OCI-LY3 (cell line): ENCODE measurements around the gene FLOT2.

Experiments used
- H2AFZ ChIP-seq: fragments of 200-600, 300-600 bp; shearing (Covaris generic); 2 replicates; pipeline ENCODE4 v1.6.0; 2014; ENCODE audit warnings: antibody characterized with exemption, low read depth, low read length
- H3K27ac ChIP-seq: fragments of 200-600, 300-600 bp; sonication (generic); 2 replicates; pipeline ENCODE4 v1.5.1; 2014; ENCODE audit warnings: mild to moderate bottlenecking, low read length, moderate library complexity, mixed read lengths
- H3K27me3 ChIP-seq: fragments of 200-600, 300-600 bp; sonication (generic); 2 replicates; pipeline ENCODE4 v1.6.1; 2014; ENCODE audit warnings: low read depth, low read length, mixed read lengths
- H3K36me3 ChIP-seq: fragments of 200-600, 300-600 bp; sonication (generic); replicated peaks from 2 replicates; pipeline ENCODE3; 2014; ENCODE audit warnings: low read depth, low read length, mixed read lengths
- H3K4me1 ChIP-seq: fragments of 300-600, 200-600 bp; sonication (generic); 2 replicates; pipeline ENCODE4 v1.6.1; 2014; ENCODE audit warnings: low read length, mixed read lengths
- H3K4me2 ChIP-seq: fragments of 200-600, 300-600 bp; sonication (generic); 2 replicates; pipeline ENCODE4 v1.6.1; 2014; ENCODE audit warnings: low read length, mixed read lengths
- H3K4me3 ChIP-seq: fragments of 300-600, 200-600 bp; sonication (generic); 2 replicates; pipeline ENCODE4 v1.5.1; 2014; ENCODE audit warnings: antibody characterized with exemption, mild to moderate bottlenecking, low read length, moderate library complexity
- H3K79me2 ChIP-seq: fragments of 300-600, 200-600 bp; shearing (Covaris generic); 2 replicates; pipeline ENCODE4 v1.6.1; 2014; ENCODE audit warnings: mild to moderate bottlenecking, low read length, mixed read lengths
- H3K9ac ChIP-seq: fragments of 300-600, 200-600 bp; shearing (Covaris generic); 2 replicates; pipeline ENCODE4 v1.6.0; 2014; ENCODE audit warnings: mild to moderate bottlenecking, low read length, moderate library complexity
- H3K9me3 ChIP-seq: fragments of 200-600, 300-600 bp; shearing (Covaris generic); 2 replicates; pipeline ENCODE4 v1.6.1; 2014; ENCODE audit warnings: low read length, mixed read lengths; ENCODE audit not compliant: insufficient read depth
- H4K20me1 ChIP-seq: fragments of 200-600, 300-600 bp; sonication (generic); 2 replicates; pipeline ENCODE4 v1.6.1; 2016; ENCODE audit warnings: low read length, mixed read lengths; ENCODE audit not compliant: insufficient read depth
- CTCF ChIP-seq: fragments of 200-600, 300-600 bp; sonication (generic); IDR thresholded peaks from 2 replicates; pipeline ENCODE4 v1.5.1; 2014; ENCODE audit warnings: antibody characterized with exemption, low read length, low read depth
- EZH2phosphoT487 ChIP-seq: fragments of 200-600 bp; shearing (Covaris generic); IDR thresholded peaks from 2 replicates; pipeline ENCODE4 v1.6.1; 2018; ENCODE audit warnings: antibody characterized with exemption, mixed run types, low read depth

Gene FLOT2

GRCh38 chr17:28896884-28897768 is at the start of gene FLOT2:
Gene FLOT2 (minus strand): TSS chr17:28897733. CDS start chr17:28897574, 159 bp downstream.
- Histone ChIP-seq H3K4me2 (peak within 1 kb of the TSS; percentile 99), H3K79me2 (peaks cover 74% of the 10 kb centered on the region), H3K4me3 (peak within 1 kb of the TSS; percentile 88), H3K27me3 (no peaks in the 10 kb centered on the region), H3K36me3 (peaks cover 25% of the 10 kb centered on the region), H2AFZ (no peak within 1 kb of the TSS), H3K27ac (peak within 1 kb of the TSS; percentile 98), H3K4me1 (peaks cover 69% of the 10 kb centered on the region), H3K9ac (peak within 1 kb of the TSS; percentile 89), H3K9me3 (no peaks in the 10 kb centered on the region), H4K20me1 (no peaks in the 10 kb centered on the region)
- TF ChIP-seq EZH2phosphoT487 (no peak), CTCF (peak; percentile 8; the same call in 1 of the 2 replicates)

- TF ChIP-seq CTCF (no peak), EZH2phosphoT487 (no peak)
- Histone ChIP-seq H3K27me3 (no peaks in the 10 kb centered on the region), H3K79me2 (peaks cover 100% of the 10 kb centered on the region), H3K9ac (no peak overlapping the region), H2AFZ (no peak overlapping the region), H3K4me1 (peaks cover 37% of the 10 kb centered on the region), H3K36me3 (peaks cover 66% of the 10 kb centered on the region), H3K27ac (no peak overlapping the region), H3K9me3 (no peaks in the 10 kb centered on the region), H3K4me3 (no peak overlapping the region), H4K20me1 (peaks cover 76% of the 10 kb centered on the region), H3K4me2 (no peak overlapping the region)
Measured at GRCh38 chr17:28946239-28946638, 48.7 kb upstream of the FLOT2 start.

GRCh38 chr17:28944862-28945741 is 47.6 kb upstream of the FLOT2 start:
- Histone ChIP-seq H3K27ac (no peak overlapping the region; the same call in 1 of the 2 replicates), H3K9me3 (no peaks in the 10 kb centered on the region), H3K36me3 (peaks cover 76% of the 10 kb centered on the region), H3K27me3 (no peaks in the 10 kb centered on the region), H3K4me1 (peaks cover 37% of the 10 kb centered on the region), H3K4me3 (no peak overlapping the region), H2AFZ (no peak overlapping the region), H3K79me2 (peaks cover 100% of the 10 kb centered on the region), H3K9ac (no peak overlapping the region), H4K20me1 (peaks cover 87% of the 10 kb centered on the region), H3K4me2 (peak overlapping the region; percentile 17)
- TF ChIP-seq EZH2phosphoT487 (no peak), CTCF (no peak)

- peaks cover 95% of the 10 kb centered on the region for H4K20me1 ChIP-seq
- no peaks in the 10 kb centered on the region for H3K27me3 ChIP-seq
- H3K4me2 ChIP-seq = no peak overlapping the region
- H3K36me3 ChIP-seq = peaks cover 79% of the 10 kb centered on the region
- no peak overlapping the region for H2AFZ ChIP-seq
- H3K4me1 ChIP-seq = peaks cover 37% of the 10 kb centered on the region
- no peak overlapping the region for H3K27ac ChIP-seq
- peaks cover 100% of the 10 kb centered on the region for H3K79me2 ChIP-seq
- H3K4me3 ChIP-seq = no peak overlapping the region
- H3K9me3 ChIP-seq = no peaks in the 10 kb centered on the region
- TF ChIP-seq EZH2phosphoT487 (no peak), CTCF (no peak)
- H3K9ac ChIP-seq = no peak overlapping the region
Measured at GRCh38 chr17:28944343-28944742, 46.8 kb upstream of the FLOT2 start.
